Nephron progenitor cell (in vitro differentiated cells): Measurements from ENCODE around the gene TRIM54.
"Not testable (repeated sequence)": the region's sequence is repeated elsewhere in the genome, so short reads cannot be mapped to it uniquely, and the experiment has no call there.

Source experiments
- DNase-seq: peaks from one replicate; pipeline ENCODE4 v3.0.0; 2021
- H3K27ac Mint-ChIP-seq: 2 replicates; pipeline ENCODE4 v1.8.0; 2021; ENCODE audit warnings: mild to moderate bottlenecking, moderate library complexity, mixed read lengths
- H3K27me3 Mint-ChIP-seq: 2 replicates; pipeline ENCODE4 v1.8.0; 2021; ENCODE audit warnings: mild to moderate bottlenecking, low read depth, mixed read lengths; ENCODE audit not compliant: poor library complexity
- H3K36me3 Mint-ChIP-seq: 2 replicates; pipeline ENCODE4 v1.8.0; 2021; ENCODE audit warnings: low read depth, mixed read lengths
- H3K4me1 Mint-ChIP-seq: 2 replicates; pipeline ENCODE4 v1.8.0; 2021; ENCODE audit warnings: mixed read lengths
- H3K4me3 Mint-ChIP-seq: 2 replicates; pipeline ENCODE4 v1.8.0; 2021; ENCODE audit warnings: mild to moderate bottlenecking, moderate library complexity, mixed read lengths
- H3K9me3 Mint-ChIP-seq: 2 replicates; pipeline ENCODE4 v1.8.0; 2021; ENCODE audit warnings: mild to moderate bottlenecking, moderate library complexity, mixed read lengths
- TF ChIP-seq, protein P1 (sequence below): fragments of 200-600 bp; sonication (generic); IDR thresholded peaks from 2 replicates; pipeline ENCODE4 v1.5.0; 2021; ENCODE audit warnings: antibody characterized with exemption

Gene TRIM54

DNA sequence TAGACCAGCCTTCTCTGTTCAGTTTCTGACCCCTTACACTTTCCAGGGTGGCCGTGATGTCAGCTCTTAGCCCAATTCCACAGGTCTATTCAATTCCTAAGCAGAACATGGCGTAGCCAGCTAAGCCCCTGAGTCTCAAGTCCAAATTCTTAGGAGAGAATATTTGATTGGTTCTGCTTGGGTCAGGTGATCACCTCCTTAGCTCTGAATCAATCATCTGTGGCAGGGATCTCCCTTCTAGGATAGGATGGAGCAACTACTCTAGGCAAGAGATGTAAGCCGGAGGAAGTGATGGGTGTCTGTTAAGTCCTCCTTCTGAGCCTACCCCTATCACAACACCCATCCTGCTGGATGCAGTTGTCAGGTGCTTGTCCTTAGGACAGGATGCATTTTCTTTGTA is 15.0 kb downstream of the TRIM54 start:
- H3K36me3 Mint-ChIP-seq: no peaks in the 10 kb centered on the region
- TF ChIP-seq, protein P1, sequence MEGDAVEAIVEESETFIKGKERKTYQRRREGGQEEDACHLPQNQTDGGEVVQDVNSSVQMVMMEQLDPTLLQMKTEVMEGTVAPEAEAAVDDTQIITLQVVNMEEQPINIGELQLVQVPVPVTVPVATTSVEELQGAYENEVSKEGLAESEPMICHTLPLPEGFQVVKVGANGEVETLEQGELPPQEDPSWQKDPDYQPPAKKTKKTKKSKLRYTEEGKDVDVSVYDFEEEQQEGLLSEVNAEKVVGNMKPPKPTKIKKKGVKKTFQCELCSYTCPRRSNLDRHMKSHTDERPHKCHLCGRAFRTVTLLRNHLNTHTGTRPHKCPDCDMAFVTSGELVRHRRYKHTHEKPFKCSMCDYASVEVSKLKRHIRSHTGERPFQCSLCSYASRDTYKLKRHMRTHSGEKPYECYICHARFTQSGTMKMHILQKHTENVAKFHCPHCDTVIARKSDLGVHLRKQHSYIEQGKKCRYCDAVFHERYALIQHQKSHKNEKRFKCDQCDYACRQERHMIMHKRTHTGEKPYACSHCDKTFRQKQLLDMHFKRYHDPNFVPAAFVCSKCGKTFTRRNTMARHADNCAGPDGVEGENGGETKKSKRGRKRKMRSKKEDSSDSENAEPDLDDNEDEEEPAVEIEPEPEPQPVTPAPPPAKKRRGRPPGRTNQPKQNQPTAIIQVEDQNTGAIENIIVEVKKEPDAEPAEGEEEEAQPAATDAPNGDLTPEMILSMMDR: no peak
- H3K4me1 Mint-ChIP-seq: peaks cover 12% of the 10 kb centered on the region
- no peak overlapping the region for H3K4me3 Mint-ChIP-seq
- no peak overlapping the region for H3K27ac Mint-ChIP-seq
- peaks cover 58% of the 10 kb centered on the region for H3K27me3 Mint-ChIP-seq
- H3K9me3 Mint-ChIP-seq: no peaks in the 10 kb centered on the region
- no peak for DNase-seq

DNA sequence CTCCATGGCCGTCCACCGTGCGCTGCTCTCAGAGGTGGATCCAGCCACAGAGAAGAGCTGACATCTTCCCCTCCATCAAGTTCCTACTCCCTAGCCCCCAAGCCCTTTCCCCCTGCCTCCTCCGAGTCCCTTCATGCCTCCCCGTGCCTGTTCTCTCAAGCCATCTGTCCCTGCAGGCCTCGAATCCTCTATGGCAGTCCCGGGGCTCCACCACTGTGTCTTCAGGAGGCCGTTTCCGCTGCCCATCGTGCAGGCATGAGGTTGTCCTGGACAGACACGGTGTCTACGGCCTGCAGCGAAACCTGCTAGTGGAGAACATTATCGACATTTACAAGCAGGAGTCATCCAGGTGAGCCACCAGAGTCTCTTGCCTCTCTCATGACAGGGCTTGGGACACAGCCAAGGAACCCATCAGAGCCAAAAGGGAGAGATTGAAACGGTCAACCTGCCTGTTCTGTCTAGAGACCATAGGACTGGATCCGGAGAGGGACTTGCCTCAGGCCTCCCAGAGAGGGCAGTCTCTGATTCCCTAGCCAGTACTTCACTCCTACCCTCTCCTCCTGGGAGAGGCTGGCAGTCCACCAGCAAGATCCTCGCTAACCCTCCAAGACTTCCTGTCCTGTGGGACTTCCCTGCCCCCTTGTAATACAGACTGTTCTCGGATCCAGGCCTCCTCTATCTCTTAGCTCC is 16.3 kb downstream of the TRIM54 start:
- no peak for DNase-seq
- Mint-ChIP-seq H3K36me3 (no peaks in the 10 kb centered on the region), H3K9me3 (no peaks in the 10 kb centered on the region), H3K27ac (no peak overlapping the region), H3K4me1 (peaks cover 5% of the 10 kb centered on the region), H3K4me3 (no peak overlapping the region), H3K27me3 (peaks cover 50% of the 10 kb centered on the region)
- TF ChIP-seq, protein P1: no peak

DNA sequence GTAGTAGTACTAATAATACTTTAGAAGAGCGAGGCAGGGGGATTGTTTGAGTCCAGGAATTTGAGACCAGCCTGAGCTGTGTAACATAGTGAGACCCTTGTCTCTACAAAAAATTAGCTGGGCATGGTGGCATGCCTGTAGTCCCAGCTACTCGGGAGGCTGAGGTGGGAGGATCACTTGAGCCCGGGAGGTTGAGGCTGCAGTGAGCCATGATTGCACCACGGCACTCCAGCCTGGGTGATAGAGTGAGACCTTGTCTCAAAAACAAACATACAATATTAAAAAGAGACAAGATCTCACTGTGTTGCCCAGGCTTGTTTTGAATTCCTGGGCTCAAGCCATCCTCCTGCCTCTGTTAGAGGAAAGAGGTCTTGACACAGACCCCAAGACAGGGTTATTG is 18.4 kb downstream of the TRIM54 start:
- H3K4me3 Mint-ChIP-seq, H3K9me3 Mint-ChIP-seq, H3K36me3 Mint-ChIP-seq, DNase-seq, H3K27ac Mint-ChIP-seq, H3K4me1 Mint-ChIP-seq: not testable (repeated sequence)
- peaks cover 57% of the 10 kb centered on the region for H3K27me3 Mint-ChIP-seq

DNA sequence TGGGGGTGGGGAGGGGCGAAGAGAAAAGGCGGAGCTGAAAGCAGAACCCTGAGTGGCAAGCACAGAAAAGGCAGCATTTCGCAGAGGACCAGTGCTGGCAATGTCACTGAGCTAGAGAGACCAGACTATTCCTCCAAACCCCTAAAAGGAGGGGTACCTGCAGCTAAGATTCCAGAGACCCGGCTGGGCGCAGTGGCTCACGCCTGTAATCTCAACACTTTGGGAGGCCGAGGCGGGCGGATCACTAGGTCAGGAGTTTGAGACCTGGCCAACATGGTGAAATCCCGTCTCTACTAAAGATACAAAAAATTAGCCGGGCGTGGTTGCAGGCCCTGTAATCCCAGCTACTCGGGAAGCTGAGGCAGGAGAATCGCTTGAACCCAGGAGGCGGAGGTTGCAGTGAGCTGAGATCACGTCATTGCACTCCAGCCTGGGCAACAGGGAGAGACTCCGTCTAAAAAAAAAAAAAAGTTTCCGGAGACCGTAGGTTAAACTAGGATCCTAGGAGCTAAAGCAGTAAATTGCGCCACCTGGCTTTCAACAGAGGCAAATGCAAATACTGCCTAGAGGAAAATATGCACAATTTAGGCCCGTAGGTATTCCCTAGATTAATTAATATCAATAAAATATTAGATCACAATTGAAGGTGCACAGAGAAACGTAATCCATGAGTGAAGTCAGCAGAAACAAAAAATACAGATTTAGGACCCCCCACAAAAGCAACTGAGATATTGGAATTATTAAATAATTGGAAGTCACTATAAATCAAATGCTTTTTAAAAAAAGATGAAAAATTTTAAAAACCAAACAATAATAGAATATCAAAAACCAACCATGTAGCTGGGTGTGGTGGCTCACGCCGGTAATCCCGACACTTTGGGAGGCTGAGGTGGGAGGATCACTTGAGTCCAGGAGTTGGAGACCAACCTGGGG is 21.1 kb downstream of the TRIM54 start:
- H3K27me3 Mint-ChIP-seq: peaks cover 63% of the 10 kb centered on the region
- H3K9me3 Mint-ChIP-seq: peaks cover 7% of the 10 kb centered on the region

DNA sequence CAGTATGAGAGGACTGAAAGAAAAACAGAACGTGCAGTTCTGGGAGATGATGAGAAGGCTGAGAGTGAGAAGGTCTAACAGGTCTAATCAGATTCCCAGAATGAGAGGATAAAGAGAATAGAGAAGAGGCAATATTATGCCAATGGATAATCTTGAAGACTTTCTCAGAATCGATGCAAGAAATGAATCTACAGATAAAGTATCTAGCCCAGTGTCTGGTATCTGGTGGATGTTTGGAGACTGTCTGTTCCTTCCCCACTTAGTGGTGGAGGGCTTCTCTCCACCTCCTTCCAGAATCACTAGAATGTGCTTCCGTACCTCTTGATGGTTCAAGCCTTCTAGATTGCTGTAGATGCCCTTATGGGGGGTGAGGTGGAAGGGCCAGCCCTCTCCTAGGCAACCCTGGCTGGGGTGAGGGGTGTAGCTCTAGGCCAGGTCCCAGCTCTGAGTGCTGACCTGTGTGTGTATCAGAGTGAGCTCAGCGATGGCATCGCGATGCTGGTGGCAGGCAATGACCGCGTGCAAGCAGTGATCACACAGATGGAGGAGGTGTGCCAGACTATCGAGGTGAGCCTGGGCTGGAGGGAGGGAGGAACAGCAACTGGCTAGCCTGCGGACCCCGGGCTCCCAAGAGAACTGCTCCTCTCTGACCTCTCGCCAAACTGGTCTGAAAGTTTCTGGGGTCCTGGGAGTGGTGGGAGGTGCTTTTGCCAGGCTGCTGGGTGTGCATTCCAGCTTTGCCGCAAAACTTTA is 22.4 kb downstream of the TRIM54 start:
- peaks cover 10% of the 10 kb centered on the region for H3K36me3 Mint-ChIP-seq
- no peak overlapping the region for H3K4me3 Mint-ChIP-seq
- TF ChIP-seq, protein P1: no peak
- H3K27ac Mint-ChIP-seq: no peak overlapping the region
- no peak for DNase-seq
- H3K27me3 Mint-ChIP-seq: peaks cover 70% of the 10 kb centered on the region
- H3K4me1 Mint-ChIP-seq: no peaks in the 10 kb centered on the region
- peaks cover 7% of the 10 kb centered on the region for H3K9me3 Mint-ChIP-seq

More for the DNA sequence above, 21.1 kb downstream of the TRIM54 start:
- DNase-seq: peak; percentile 48
- peaks cover under 1% of the 10 kb centered on the region for H3K36me3 Mint-ChIP-seq
- TF ChIP-seq, protein P1: peak; percentile 83
- H3K27ac Mint-ChIP-seq: no peak overlapping the region
- H3K4me1 Mint-ChIP-seq: peaks cover 4% of the 10 kb centered on the region
- H3K4me3 Mint-ChIP-seq: no peak overlapping the region

DNA sequence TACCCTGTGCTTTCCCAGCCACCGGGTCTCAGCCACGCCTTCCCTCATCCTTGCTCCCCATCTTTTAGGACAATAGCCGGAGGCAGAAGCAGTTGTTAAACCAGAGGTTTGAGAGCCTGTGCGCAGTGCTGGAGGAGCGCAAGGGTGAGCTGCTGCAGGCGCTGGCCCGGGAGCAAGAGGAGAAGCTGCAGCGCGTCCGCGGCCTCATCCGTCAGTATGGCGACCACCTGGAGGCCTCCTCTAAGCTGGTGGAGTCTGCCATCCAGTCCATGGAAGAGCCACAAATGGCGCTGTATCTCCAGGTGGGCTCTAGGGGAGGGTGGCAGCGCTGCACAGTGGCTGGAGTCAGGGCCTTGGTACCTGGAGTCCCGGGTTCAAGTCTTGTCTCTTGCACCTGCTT is 23.3 kb downstream of the TRIM54 start:
- Mint-ChIP-seq H3K27ac (no peak overlapping the region), H3K9me3 (peaks cover 7% of the 10 kb centered on the region), H3K27me3 (peaks cover 77% of the 10 kb centered on the region), H3K4me3 (no peak overlapping the region), H3K4me1 (no peaks in the 10 kb centered on the region), H3K36me3 (peaks cover 14% of the 10 kb centered on the region)
- DNase-seq: no peak
- TF ChIP-seq, protein P1: no peak
